ENCODE data around the gene HCAR2. TPM values are rescaled to one million over a fixed set of nuclear protein-coding genes. Genes with fewer than 3 reads are reported as not detected.
A peak's percentile ranks its signal among the peaks of the same experiment; 100 is the strongest.

HCAR2 gene
- total and polyA plus RNA-seq, 2 of the 13 experiments (the other 11 are each of a cell fraction or from before 2014, with no cell fraction given), result 0.09 to 5.6 TPM

GRCh38 chr12:122721057-122721545, 17.9 kb upstream of the HCAR2 start (continued):
- TF ChIP-seq AHDC1 (CRISPR knock-in tag; IDR thresholded peaks at IDR 0.05; ENCODE audit: borderline replicate concordance), result peak; percentile 81; the same call in 1 of the 2 replicates
- TF ChIP-seq GABPB1 (CRISPR knock-in tag; IDR thresholded peaks at IDR 0.05), result peak; percentile 58; the same call in 1 of the 2 replicates
- TF ChIP-seq FOXA3 (CRISPR knock-in tag; IDR thresholded peaks at IDR 0.05), result peak; percentile 57; the same call in 1 of the 2 replicates
- TF ChIP-seq MIXL1 (CRISPR knock-in tag; IDR thresholded peaks at IDR 0.05), result peak; percentile 39; the same call in 1 of the 2 replicates
- TF ChIP-seq SOX6 (IDR thresholded peaks at IDR 0.05), result no peak
- TF ChIP-seq SOX6 (CRISPR knock-in tag; IDR thresholded peaks at IDR 0.05), result peak; percentile 37; the same call in 1 of the 2 replicates
- TF ChIP-seq THAP11 (CRISPR knock-in tag; IDR thresholded peaks at IDR 0.05), result 0 out of 2 replicates have a peak, but pooled peaks have one; percentile 24
- TF ChIP-seq FOSL1 (CRISPR knock-in tag; IDR thresholded peaks at IDR 0.05; ENCODE audit: borderline replicate concordance), result no peak
- peak; percentile 48; the same call in 1 of the 2 replicates for TF ChIP-seq POGZ (CRISPR knock-in tag; IDR thresholded peaks at IDR 0.05)
- no peak for TF ChIP-seq SNAI1 (CRISPR knock-in tag; IDR thresholded peaks at IDR 0.05; ENCODE audit: borderline replicate concordance)
- TF ChIP-seq KAT8 (CRISPR knock-in tag; IDR thresholded peaks at IDR 0.05), result peak; percentile 58; the same call in 1 of the 2 replicates
- peak; percentile 47; the same call in 1 of the 2 replicates for TF ChIP-seq ZNF430 (CRISPR knock-in tag; IDR thresholded peaks at IDR 0.05)
- TF ChIP-seq MYC (CRISPR knock-in tag; IDR thresholded peaks at IDR 0.05; ENCODE audit: borderline replicate concordance), result peak; percentile 34; the same call in 1 of the 2 replicates
- TF ChIP-seq ASH2L (IDR thresholded peaks at IDR 0.05; ENCODE audit: insufficient read length, low read depth, low read length), result peak; percentile 63
- no peak for TF ChIP-seq ZNF75D (CRISPR knock-in tag; IDR thresholded peaks at IDR 0.05; ENCODE audit: borderline replicate concordance)
- no peak for TF ChIP-seq E2F5 (CRISPR knock-in tag; conservative IDR thresholded peaks at IDR 0.05)
- TF ChIP-seq KDM1A (CRISPR knock-in tag; IDR thresholded peaks at IDR 0.05), result no peak
- TF ChIP-seq ZNF605 (CRISPR knock-in tag; IDR thresholded peaks at IDR 0.05), result 0 out of 2 replicates have a peak, but pooled peaks have one; percentile 40
- peak; percentile 36; the same call in 1 of the 2 replicates for TF ChIP-seq YEATS4 (CRISPR knock-in tag; IDR thresholded peaks at IDR 0.05; ENCODE audit: borderline replicate concordance)
- 0 out of 2 replicates have a peak, but pooled peaks have one; percentile 51 for TF ChIP-seq ZFP90 (CRISPR knock-in tag; IDR thresholded peaks at IDR 0.05; ENCODE audit: borderline replicate concordance)
- TF ChIP-seq WIZ (CRISPR knock-in tag; IDR thresholded peaks at IDR 0.05), result no peak
- TF ChIP-seq RNF219 (CRISPR knock-in tag; IDR thresholded peaks at IDR 0.05), result no peak
- TF ChIP-seq NFIC (IDR thresholded peaks at IDR 0.05; ENCODE audit: low read length), result peak; percentile 71
- TF ChIP-seq HMGA1 (CRISPR knock-in tag; conservative IDR thresholded peaks at IDR 0.05), result no peak
